NCI-H146 (cell line): ENCODE data around the gene ATXN1.
A peak's percentile ranks its signal among the peaks of the same experiment; 100 is the strongest.
"Not testable (repeated sequence)": the region's sequence is repeated elsewhere in the genome, so short reads cannot be mapped to it uniquely, and the experiment has no call there.

Source experiments
- DNase-seq: peaks from one replicate; lab custom pipeline; 2025; lab: John Stamatoyannopoulos, UW

Gene ATXN1

GRCh38 chr6:16644540-16645250 lies 116.6 kb downstream of the ATXN1 start:
- DNase-seq: no peak

DNA sequence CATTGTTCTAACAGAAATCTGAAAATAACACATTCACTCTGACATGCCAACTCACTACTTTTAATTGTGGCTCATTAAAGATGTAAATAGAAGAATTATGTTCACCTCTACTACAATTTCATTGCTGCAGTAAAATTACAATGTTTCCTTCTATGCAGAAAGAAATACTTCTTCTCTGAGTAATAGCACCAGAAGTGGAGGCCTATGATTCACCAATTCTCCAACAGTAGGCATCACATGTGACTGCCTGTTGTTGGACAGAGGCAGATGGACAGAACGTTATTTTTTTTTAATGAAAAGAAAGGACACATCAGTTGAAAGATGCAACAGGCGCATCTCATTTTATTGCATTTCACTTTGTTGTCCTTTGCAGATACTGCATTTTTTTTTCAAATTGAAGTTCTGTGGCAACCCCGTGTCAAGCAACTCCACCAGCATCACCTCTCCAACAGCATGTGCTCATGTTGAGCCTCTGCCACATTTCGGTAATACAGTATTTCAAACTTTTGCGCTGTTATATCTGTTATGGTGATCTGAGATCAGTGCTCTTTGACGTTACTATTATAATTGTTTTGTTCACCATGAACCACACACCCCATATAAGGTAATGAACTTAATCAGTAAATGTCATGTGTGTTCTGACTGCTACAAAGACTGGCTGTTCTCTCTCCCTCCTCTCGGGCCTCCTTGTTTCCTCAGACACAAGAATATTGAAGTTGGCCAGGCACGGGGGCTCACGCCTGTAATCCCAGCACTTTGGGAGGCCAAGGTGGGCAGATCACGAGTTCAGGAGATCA lies 121.4 kb downstream of the ATXN1 start:
- DNase-seq: no peak

DNA sequence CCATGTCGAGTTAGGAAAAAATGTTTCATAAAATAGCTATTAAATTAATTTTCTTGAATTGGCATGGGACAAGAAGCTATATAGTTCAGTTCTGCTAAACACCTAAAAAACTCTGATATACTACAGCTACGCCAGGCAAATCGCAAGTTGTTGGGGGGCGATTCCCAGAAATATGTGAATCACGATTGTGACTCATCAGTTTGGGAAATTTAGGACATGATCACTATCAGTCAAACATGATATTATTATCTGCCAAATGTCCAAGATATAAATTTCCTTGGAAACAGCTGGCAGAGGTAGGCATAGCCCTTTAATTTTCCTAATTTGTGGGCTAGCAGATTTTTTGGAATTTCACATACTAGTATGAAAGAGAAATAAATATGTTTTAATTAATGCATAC lies 123.6 kb downstream of the ATXN1 start:
- DNase-seq: no peak

DNA sequence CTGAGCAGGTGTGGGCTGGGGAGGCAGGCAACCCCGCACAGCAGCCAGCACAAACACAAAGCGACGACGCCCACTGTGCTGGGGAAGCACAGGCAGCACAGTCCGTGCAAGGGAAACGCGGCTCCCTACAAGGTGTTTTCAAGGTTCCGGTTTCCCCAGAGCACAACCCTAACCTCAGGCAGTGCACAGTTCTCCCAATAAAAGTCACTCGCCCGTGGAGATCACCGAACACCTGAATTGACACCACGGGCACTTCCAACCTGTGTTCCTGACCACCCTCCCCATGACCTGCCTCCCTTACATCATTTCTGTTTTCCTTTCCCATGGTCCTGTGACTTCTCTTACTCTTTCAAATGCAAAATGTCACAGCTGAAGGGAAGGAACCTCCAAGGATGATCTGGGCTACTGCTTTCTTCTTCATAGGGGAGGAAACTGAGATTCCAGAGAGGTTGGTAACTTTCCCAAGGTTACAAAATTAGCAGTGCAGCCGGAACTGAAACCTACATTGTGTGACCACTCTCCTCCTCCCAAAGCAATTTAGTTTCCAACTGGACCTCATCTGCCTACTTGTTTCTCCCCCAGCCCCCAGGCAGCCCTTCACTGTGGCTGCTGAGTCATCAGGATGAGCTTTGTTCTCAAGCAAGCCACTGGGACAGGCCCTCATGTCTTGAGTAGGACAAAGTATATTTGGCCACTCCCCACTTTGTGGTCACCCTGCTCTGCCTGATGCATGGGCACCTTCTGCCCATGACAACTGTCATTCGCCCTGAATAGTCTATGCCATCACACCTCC lies 125.3 kb downstream of the ATXN1 start:
- DNase-seq: no peak

- DNase-seq: no peak
Observed at GRCh38 chr6:16635291-16635809, 125.9 kb downstream of the ATXN1 start.

GRCh38 chr6:16634855-16635254 lies 126.4 kb downstream of the ATXN1 start:
- DNase-seq: no peak

GRCh38 chr6:16633961-16634360 lies 127.3 kb downstream of the ATXN1 start:
- DNase-seq: no peak

- no peak for DNase-seq
Observed at GRCh38 chr6:16633465-16633864, 127.8 kb downstream of the ATXN1 start.

- no peak for DNase-seq
Observed at GRCh38 chr6:16632101-16632500, 129.2 kb downstream of the ATXN1 start.

GRCh38 chr6:16630026-16630643 lies 131.1 kb downstream of the ATXN1 start:
- no peak for DNase-seq

DNA sequence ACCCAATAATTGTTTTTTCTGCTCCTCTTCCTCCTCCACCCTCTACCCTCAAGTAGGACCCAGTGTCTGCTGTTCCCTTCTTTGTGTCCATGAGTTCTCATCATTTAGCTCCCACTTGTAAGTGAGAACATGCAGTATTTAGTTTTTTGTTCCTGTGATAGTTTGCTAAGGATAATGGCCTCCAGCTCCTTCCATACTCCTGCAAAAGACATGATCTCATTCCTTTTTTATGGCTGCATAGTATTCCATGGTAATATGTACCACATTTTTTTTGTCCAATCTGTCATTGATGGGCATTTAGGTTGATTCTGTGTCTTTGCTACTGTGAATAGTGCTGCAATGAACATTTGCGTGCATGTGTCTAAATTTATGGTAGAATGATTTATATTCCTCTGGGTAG lies 132.7 kb downstream of the ATXN1 start:
- DNase-seq: not testable (repeated sequence)

DNA sequence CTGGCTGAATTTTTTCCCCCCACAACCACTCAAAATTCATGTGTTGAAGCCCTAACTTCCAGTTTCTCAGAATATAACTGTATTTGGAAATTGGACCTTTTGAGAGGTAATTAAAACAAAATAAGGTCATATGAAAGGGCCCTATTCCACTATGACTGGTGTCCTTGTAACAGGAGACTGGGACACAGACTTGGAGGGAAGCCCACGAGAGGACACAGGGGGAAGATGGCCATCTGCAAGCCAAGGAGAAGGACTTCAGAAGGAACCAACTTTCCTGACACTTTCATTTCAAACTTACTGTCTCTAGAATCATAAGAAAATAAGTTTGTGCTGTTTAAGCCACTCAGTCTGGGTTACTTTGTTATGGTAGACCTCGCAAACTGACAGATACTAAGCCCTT lies 134.6 kb downstream of the ATXN1 start:
- DNase-seq: no peak

- peak; percentile 22 for DNase-seq
Observed at GRCh38 chr6:16625291-16626265, 135.7 kb downstream of the ATXN1 start.

GRCh38 chr6:16624636-16625290 lies 136.5 kb downstream of the ATXN1 start:
- DNase-seq: no peak

GRCh38 chr6:16623731-16624130 lies 137.5 kb downstream of the ATXN1 start:
- no peak for DNase-seq

GRCh38 chr6:16623029-16623653 lies 138.1 kb downstream of the ATXN1 start:
- DNase-seq: no peak

DNA sequence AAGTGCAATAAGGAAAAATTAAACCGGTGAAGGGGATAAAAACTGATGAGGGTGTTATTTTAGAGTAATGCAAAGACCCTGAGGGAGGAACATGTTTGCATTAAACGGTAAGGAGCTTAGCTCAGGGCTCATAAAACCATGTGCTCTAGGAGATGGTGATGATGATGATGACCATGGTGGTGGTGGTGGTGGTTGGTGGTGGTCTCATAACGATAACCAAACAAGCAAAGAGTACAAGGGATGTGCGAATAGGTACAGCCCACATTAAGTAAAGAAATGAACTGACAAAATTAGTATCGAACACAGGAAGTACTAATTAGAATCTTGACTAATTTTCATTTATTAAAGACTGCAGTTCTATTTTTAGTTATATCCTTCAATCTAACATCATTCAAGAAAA lies 139.1 kb downstream of the ATXN1 start:
- no peak for DNase-seq

DNA sequence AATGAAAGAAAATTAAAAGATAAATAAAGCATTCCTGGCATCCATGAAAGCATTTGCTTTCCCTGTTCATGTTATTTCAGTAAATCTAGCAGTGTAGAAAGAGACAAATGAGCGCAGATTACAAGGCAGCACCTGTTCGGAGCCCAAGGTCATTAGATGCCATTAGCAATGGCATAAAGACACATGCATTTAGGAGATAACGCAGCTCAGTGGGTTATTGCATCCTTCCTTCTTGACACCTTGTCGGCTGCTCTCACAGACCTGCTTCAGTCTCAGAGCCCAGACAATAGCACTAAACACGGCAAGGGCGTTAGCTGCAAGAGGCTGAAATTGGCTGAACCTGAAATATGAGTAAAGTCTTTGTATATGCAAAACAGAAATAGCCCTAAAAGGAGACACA lies 140.3 kb downstream of the ATXN1 start:
- DNase-seq: peak; percentile 47

- no peak for DNase-seq
Observed at GRCh38 chr6:16619777-16620176, 141.5 kb downstream of the ATXN1 start.

DNA sequence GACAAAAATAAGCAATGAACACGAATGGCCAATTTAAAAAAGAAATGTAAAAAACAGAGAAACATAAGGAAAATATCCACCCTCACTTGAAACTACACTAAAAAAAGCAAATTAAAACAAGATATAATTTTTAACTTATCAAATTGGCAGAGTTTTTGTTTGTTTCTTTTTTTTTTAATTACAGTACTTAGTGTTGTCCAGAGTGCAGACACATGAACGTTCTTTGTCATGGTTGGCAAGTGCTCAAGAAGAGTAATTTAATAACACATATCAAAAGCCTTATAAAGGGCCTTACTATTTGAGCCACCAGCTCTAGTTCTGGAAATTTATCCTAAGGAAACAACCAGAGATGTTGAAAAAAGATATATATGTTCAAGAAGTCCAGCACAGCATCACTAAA lies 142.3 kb downstream of the ATXN1 start:
- no peak for DNase-seq
